GM12872 (cell line): ENCODE measurements around the gene GAS7.

ENCODE experiments used
- TF ChIP-seq, protein P1 (sequence below): IDR thresholded peaks from 3 replicates; pipeline ENCODE4 v1.5.1; 2011; ENCODE audit warnings: low read depth, mild to moderate bottlenecking, low read length, moderate library complexity; ENCODE audit not compliant: insufficient read depth

Gene GAS7

GRCh38 chr17:10067446-10068143 is 130.8 kb downstream of the GAS7 start:
- TF ChIP-seq, protein P1, sequence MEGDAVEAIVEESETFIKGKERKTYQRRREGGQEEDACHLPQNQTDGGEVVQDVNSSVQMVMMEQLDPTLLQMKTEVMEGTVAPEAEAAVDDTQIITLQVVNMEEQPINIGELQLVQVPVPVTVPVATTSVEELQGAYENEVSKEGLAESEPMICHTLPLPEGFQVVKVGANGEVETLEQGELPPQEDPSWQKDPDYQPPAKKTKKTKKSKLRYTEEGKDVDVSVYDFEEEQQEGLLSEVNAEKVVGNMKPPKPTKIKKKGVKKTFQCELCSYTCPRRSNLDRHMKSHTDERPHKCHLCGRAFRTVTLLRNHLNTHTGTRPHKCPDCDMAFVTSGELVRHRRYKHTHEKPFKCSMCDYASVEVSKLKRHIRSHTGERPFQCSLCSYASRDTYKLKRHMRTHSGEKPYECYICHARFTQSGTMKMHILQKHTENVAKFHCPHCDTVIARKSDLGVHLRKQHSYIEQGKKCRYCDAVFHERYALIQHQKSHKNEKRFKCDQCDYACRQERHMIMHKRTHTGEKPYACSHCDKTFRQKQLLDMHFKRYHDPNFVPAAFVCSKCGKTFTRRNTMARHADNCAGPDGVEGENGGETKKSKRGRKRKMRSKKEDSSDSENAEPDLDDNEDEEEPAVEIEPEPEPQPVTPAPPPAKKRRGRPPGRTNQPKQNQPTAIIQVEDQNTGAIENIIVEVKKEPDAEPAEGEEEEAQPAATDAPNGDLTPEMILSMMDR: no peak

DNA sequence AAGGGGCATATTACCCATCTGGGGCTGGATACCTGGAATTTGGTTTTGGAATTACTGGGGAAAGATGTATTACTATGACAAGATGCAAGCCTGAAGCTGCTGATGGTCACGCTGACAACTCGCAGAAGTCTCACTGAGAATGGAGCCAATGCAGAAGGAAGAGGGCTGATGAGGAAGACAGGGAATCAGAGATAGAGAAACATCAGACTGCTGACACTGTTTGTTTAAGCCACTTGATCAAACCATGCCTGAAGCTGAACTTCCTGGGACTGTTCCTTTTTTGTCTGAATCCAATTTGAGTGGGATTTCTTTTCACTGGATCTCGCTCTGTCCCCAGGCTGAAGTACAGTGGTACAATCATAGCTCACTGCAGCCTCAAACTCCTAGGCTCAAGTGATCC is 133.9 kb downstream of the GAS7 start:
- TF ChIP-seq, protein P1: no peak

- TF ChIP-seq, protein P1: no peak
Observed at GRCh38 chr17:10063730-10064241, 134.6 kb downstream of the GAS7 start.

GRCh38 chr17:10062691-10063385 is 135.6 kb downstream of the GAS7 start:
- TF ChIP-seq, protein P1: no peak

GRCh38 chr17:10061111-10061845 is 137.1 kb downstream of the GAS7 start:
- TF ChIP-seq, protein P1: no peak

DNA sequence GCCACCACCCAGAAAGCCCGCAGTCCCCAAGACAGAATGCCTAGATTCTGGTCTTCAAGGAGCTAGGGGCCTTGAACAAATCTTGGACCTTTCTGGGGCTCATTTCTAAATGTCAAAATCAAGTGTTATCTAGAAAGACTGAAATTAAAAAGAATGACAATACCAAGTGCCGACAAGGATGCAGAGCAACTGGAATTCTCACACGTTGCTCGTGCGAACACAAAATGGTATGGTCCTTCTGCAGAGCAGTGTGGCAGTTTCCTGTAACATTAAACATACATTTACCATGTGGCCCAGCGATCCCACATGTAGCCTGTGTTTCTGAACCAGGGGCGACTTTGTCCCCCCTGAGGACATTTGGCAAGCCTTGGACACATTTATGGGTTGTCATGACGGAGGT is 137.9 kb downstream of the GAS7 start:
- TF ChIP-seq, protein P1: no peak

DNA sequence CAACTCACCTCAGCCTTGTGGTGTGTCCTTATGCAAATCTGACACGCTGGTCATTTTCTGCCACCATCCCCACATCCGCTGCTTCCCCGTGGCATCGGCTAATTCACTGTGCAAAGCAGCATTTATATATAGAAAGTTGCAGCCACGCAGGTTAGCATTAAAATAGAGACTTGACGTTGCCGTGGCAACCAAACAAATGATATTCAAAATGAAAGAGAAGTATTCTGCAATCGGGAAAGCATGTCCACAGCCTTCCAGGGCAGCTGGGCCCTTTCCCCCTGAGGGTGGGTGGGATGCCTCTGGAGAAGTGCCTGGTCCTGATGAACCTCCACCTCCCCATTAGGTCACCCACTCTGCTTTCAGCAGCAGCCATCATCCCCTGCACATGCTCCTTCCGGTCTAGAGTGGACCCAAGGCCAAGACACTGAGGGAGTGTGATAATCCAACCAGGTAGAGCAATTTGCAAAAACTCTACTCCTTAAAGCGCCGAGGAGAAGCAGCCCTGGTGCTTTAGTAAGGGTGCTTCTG is 138.7 kb downstream of the GAS7 start:
- TF ChIP-seq, protein P1: no peak
